ENCODE results near the gene CCDC50. TPM values are rescaled to one million over a fixed set of nuclear protein-coding genes. Genes with fewer than 3 reads are reported as not detected.

Gene CCDC50
- total and polyA plus RNA-seq, 2 donors (not counting 3 experiments of a cell fraction or from before 2014, with no cell fraction given) = 44.4 to 137 TPM

DNA sequence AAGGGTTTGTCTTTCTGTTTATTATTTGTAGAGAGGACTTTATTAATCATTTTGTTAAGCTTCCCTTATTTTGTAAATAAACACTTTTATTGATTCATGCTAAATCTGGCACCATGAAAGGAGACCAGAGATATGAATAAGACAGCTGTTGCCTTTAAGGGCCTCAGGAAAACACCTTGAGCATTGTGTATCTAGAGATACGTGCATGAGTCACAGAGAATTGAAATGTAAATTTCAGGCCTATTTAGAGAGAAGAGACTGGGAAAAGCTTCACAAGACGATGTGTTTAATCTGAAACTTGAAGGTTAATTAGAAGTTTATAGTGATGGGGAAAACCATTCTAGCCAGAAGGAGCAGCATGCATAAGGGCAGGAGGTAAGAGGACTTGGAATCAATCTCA is 29.7 kb downstream of the CCDC50 start:
- no peak overlapping the region for H2AFZ ChIP-seq (ENCODE audit: low read depth, low read length)
- H3K4me3 ChIP-seq (replicated peaks in 1 of 3; ENCODE audit: insufficient read depth in 1 of 3, low read depth in 1 of 3, low read length in 3 of 3) = no peak overlapping the region
- dilution Hi-C loops (cut with MboI; ENCODE audit: extremely low pct_ligation_motif_present, low sequenced_read_pairs) = no loop called here
- peaks cover 49% of the 10 kb centered on the region for H3K4me1 ChIP-seq (ENCODE audit: control insufficient read depth, extremely low read depth, insufficient read depth, low read length)
- peaks cover 2% of the 10 kb centered on the region for H3K9me1 ChIP-seq (replicated peaks; ENCODE audit: control insufficient read depth, extremely low read depth, insufficient read depth, low read length)
- H4K20me1 ChIP-seq (replicated peaks; ENCODE audit: control insufficient read depth, extremely low read depth, insufficient read depth, low read length) = no peaks in the 10 kb centered on the region
- intact Hi-C loops (cut with micrococcal nuclease) = no loop called here
- FAIRE-seq = no peak
- H3K79me2 ChIP-seq (ENCODE audit: control insufficient read depth, insufficient read depth, low read length) = peaks cover 74% of the 10 kb centered on the region
- no peaks in the 10 kb centered on the region for H3K27me3 ChIP-seq (ENCODE audit: control insufficient read depth in 2 of 2, insufficient read depth in 2 of 2, low read length in 2 of 2)
- no peak overlapping the region for H3K27ac ChIP-seq (ENCODE audit: insufficient read depth, low read depth, low read length)
- CTCF ChIA-PET = interaction anchor here (0.9 to 2.8 kb wide), 8 partner anchors 8 to 114 kb away, joined by 3 to 10 read pairs (median 4); partner anchors contain the start of gene CCDC50
- H3K36me3 ChIP-seq (ENCODE audit: control insufficient read depth in 2 of 2, extremely low read depth in 1 of 2, insufficient read depth in 2 of 2, low read length in 2 of 2) = peaks cover 12 to 35% of the 10 kb centered on the region in 2 experiments
- POLR2A ChIA-PET = no interaction called here
- no peak overlapping the region for H3K4me2 ChIP-seq (ENCODE audit: insufficient read depth, low read length)
- no TSS peak for BruUV-seq (replicated peaks)
- DNase-seq (ENCODE audit: low read depth, low spot score) = no peak
- H3K9ac ChIP-seq (replicated peaks; ENCODE audit: extremely low read depth, insufficient read depth, low read length) = no peak overlapping the region
- TF ChIP-seq, protein P1, sequence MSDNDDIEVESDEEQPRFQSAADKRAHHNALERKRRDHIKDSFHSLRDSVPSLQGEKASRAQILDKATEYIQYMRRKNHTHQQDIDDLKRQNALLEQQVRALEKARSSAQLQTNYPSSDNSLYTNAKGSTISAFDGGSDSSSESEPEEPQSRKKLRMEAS (IDR thresholded peaks at IDR 0.05; ENCODE audit: insufficient read depth, insufficient read length) = no peak
- no peak for TF ChIP-seq MYC (IDR thresholded peaks at IDR 0.05; ENCODE audit: low read depth, low read length)
- TF ChIP-seq, protein P2, sequence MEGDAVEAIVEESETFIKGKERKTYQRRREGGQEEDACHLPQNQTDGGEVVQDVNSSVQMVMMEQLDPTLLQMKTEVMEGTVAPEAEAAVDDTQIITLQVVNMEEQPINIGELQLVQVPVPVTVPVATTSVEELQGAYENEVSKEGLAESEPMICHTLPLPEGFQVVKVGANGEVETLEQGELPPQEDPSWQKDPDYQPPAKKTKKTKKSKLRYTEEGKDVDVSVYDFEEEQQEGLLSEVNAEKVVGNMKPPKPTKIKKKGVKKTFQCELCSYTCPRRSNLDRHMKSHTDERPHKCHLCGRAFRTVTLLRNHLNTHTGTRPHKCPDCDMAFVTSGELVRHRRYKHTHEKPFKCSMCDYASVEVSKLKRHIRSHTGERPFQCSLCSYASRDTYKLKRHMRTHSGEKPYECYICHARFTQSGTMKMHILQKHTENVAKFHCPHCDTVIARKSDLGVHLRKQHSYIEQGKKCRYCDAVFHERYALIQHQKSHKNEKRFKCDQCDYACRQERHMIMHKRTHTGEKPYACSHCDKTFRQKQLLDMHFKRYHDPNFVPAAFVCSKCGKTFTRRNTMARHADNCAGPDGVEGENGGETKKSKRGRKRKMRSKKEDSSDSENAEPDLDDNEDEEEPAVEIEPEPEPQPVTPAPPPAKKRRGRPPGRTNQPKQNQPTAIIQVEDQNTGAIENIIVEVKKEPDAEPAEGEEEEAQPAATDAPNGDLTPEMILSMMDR (IDR thresholded peaks at IDR 0.05; ENCODE audit: extremely low read depth in 1 of 2, insufficient read depth in 1 of 2, low read depth in 1 of 2, low read length in 2 of 2) = no peak
- H3K9me3 ChIP-seq (replicated peaks; ENCODE audit: control insufficient read depth, insufficient read depth, low read length) = no peaks in the 10 kb centered on the region

DNA sequence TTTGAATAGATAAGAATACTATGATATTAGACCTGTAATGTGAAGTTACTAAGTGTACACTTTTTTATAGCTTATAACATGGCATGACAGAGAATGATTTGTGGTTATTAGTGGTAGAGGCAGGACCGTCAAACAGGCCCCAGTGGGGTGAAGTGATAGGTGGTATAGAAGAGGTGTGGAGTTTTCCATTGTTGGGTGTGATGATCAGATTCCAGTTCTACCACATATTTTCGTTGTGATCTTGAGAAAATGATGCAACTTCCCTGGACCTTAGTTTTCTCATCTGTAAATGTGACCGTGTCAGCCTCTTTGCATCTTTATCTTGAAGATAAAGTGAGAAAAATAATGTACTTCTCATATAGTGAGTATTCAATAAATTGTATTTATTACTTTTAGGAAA is 31.4 kb downstream of the CCDC50 start:
- dilution Hi-C loops (cut with MboI; ENCODE audit: extremely low pct_ligation_motif_present, low sequenced_read_pairs) = no loop called here
- intact Hi-C loops (cut with micrococcal nuclease) = no loop called here
- Histone ChIP-seq H4K20me1 (replicated peaks; ENCODE audit: control insufficient read depth, extremely low read depth, insufficient read depth, low read length) (no peaks in the 10 kb centered on the region), H3K9ac (replicated peaks; ENCODE audit: extremely low read depth, insufficient read depth, low read length) (no peak overlapping the region), H3K79me2 (ENCODE audit: control insufficient read depth, insufficient read depth, low read length) (peaks cover 69% of the 10 kb centered on the region), H3K4me3 (replicated peaks in 1 of 3; ENCODE audit: insufficient read depth in 1 of 3, low read depth in 1 of 3, low read length in 3 of 3) (no peak overlapping the region), H3K36me3 (ENCODE audit: control insufficient read depth in 2 of 2, extremely low read depth in 1 of 2, insufficient read depth in 2 of 2, low read length in 2 of 2) (peaks cover 12 to 37% of the 10 kb centered on the region in 2 experiments), H3K27ac (ENCODE audit: insufficient read depth, low read depth, low read length) (no peak overlapping the region), H3K4me2 (ENCODE audit: insufficient read depth, low read length) (no peak overlapping the region), H3K9me3 (replicated peaks; ENCODE audit: control insufficient read depth, insufficient read depth, low read length) (no peaks in the 10 kb centered on the region), H2AFZ (ENCODE audit: low read depth, low read length) (no peak overlapping the region), H3K4me1 (ENCODE audit: control insufficient read depth, extremely low read depth, insufficient read depth, low read length) (peaks cover 49% of the 10 kb centered on the region), H3K9me1 (replicated peaks; ENCODE audit: control insufficient read depth, extremely low read depth, insufficient read depth, low read length) (no peaks in the 10 kb centered on the region), H3K27me3 (ENCODE audit: control insufficient read depth in 2 of 2, insufficient read depth in 2 of 2, low read length in 2 of 2) (no peaks in the 10 kb centered on the region)
- DNase-seq (ENCODE audit: low read depth, low spot score) (no peak), FAIRE-seq (no peak)
- no TSS peak for BruUV-seq (replicated peaks)
- POLR2A ChIA-PET = no interaction called here
- TF ChIP-seq MYC (IDR thresholded peaks at IDR 0.05; ENCODE audit: low read depth, low read length) = no peak
- TF ChIP-seq POLR2A (IDR thresholded peaks at IDR 0.05; ENCODE audit: low read depth, low read length) = no peak
- TF ChIP-seq, protein P1 (IDR thresholded peaks at IDR 0.05; ENCODE audit: insufficient read depth, insufficient read length) = no peak
- no peak for TF ChIP-seq FOS (IDR thresholded peaks at IDR 0.05; ENCODE audit: borderline replicate concordance, insufficient read depth, low read length)
- no peak for TF ChIP-seq GATA2 (IDR thresholded peaks at IDR 0.05; ENCODE audit: insufficient read depth, insufficient read length, low read depth, low read length)
- TF ChIP-seq, protein P2 (IDR thresholded peaks at IDR 0.05; ENCODE audit: extremely low read depth in 1 of 2, insufficient read depth in 1 of 2, low read depth in 1 of 2, low read length in 2 of 2) = no peak
- no peak for TF ChIP-seq POLR2AphosphoS5 (IDR thresholded peaks at IDR 0.05; ENCODE audit: insufficient read depth, low read depth, low read length)
- TF ChIP-seq JUN (IDR thresholded peaks at IDR 0.05; ENCODE audit: borderline replicate concordance, insufficient read depth, insufficient read length, low read depth) = no peak
- no peak for TF ChIP-seq EZH2 (IDR thresholded peaks at IDR 0.05; ENCODE audit: borderline replicate concordance, low read depth, low read length, severe bottlenecking)
- CTCF ChIA-PET = interaction anchor here (1.2 kb wide), 1 partner anchor 8 kb away, joined by 6 read pairs; no protein-coding TSS in a partner anchor

All from endothelial cell of umbilical vein (primary cell).